HG03025 (cell line): ENCODE measurements around the gene ANGPTL2.

Source experiments
- ATAC-seq: cut with Tn5 transposase; IDR thresholded peaks from one replicate; pipeline ENCODE4 v1.9.1; 2021; ENCODE audit warnings: mild to moderate bottlenecking, moderate library complexity; ENCODE audit not compliant: unreplicated experiment, low FRiP score

Gene ANGPTL2

DNA sequence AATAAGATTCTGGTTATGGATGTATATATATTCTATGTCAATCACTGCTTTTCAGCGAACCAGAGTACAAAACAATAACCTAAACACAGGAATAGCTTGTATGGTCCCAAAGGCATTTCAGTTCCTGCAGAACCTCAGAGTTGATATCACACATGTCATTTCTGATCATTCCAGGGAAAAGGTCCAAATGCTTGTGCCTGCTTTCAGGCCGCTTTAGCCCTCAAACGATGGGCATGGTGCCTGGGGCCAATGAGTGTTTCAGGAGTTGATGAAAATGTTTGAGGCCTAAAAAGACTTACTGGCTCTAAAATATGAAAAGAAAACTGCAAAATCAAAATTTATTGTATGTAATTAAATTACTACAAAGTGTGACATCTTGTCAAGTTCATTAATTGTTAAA, 22.8 kb downstream of the ANGPTL2 start:
- ATAC-seq: no peak

DNA sequence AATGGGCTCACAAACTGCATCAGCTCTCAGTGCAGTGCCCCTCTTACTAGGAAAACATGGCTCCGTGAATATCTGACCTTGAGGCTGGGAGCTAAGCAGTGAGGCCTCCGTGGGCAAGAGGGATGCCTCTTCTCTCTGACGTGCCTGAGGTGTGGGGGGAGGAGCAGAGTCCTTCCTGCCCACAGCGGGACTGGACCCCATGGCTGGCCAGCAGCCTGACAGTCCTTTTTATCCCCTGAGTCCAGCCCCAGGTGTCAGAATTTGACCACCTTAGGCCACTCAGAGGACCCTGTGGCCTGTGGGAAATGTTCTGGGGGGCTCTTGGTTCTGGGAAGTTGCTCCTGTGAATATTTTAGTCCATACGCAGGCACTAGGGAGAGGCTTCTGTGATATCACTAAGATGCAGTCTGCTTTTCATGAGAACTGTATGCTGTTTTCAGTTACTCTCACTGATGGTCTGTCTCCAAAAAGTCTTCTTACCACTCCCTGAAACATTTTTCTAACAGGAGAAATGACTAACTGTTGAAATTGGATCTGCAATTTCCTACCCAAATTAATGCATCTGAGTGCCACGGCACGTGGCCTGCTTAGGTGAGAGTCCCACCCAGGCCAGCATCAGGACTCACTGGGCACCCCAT, 23.4 kb downstream of the ANGPTL2 start:
- ATAC-seq: no peak

DNA sequence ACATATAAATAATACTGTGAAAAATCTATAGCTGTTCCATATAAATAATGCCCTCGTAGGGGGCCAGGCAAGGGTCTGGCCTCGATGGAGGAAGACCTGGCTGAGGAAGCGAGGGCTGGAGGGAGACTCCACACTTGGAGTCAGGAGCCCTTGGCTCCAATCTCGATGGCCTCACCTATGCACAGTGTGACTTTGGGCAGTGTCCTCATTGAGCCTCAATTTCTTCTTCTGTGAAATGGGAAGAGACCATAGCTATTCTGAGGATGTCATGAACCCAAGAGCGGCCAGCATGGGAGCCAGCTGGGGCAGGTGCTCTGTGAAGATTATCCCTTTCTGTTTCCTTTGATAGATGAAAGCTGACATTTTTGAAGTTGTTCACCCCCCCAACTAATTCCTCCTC, 24.8 kb downstream of the ANGPTL2 start:
- no peak for ATAC-seq

DNA sequence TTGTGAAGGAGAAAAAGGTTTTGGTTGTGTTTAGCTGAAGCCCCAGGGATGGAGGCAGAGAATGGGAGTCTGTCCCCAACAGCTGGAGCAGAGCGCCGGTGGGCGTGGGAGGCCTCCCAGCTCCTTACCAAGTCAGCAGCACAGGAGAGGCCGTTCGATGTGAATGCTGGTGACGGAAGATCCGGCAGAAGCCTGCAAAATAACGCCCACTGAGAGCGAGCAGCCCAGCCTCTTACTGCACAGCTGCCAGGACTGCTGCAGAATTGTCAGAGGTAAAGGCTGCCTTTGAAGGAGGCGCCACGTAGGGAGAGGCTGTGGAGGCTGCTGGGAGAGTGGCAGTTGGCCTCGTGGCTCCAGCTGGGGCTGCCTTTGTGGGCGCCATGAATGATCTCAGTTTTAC, 26.2 kb downstream of the ANGPTL2 start:
- ATAC-seq: no peak

DNA sequence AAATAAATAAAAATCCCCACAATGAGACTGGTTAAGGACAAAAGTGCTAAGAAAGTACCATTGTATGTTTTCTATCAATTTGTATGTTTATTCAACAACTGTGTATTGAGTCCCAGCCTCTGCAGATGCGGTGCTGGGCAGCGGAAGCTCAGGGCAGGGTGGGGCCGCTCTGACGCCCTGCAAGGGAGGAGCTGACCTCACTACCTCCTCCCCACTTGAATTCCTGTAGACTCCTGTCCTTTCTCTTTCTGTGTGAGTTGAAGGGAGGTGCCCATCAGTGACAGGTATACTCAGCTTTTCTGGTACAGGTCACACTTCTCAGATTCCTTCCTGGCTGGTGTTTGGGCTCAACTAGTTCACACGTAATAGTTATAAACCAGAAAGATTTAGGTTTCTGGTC, 27.0 kb downstream of the ANGPTL2 start:
- no peak for ATAC-seq

DNA sequence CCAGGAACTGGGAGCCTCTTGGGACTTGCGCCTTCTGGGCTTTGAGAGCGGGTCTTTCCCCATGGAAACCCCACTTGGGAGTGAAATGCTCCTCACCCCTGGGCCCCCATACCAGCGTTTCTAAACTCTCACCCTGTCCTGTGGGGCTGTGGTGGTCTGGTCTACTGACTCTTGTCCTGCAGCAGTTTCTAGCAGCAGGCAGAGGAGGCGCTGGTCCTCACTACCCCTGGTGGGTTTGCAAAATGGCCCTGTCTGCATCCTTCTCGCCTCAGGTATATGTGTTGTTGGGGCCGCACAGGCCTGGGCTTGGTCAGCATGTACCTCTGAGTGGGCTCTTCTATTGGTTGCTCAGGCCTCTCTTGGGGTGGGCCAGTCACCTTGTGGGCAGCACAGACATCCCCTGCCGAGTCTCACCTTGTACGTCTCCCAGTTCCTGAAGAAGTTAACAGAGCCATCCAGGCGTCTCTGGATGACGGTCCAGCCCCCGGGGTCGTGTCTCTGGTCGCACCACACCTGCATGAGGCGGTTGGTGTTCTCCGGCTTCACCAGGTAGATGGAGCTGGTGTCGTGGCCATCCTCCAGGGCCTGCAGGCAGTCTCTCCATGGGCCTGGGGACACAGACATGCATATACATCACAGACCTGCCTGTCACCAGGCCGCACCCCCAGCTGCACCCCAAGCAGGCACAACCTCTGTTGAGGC, 29.0 kb downstream of the ANGPTL2 start:
- ATAC-seq: no peak

DNA sequence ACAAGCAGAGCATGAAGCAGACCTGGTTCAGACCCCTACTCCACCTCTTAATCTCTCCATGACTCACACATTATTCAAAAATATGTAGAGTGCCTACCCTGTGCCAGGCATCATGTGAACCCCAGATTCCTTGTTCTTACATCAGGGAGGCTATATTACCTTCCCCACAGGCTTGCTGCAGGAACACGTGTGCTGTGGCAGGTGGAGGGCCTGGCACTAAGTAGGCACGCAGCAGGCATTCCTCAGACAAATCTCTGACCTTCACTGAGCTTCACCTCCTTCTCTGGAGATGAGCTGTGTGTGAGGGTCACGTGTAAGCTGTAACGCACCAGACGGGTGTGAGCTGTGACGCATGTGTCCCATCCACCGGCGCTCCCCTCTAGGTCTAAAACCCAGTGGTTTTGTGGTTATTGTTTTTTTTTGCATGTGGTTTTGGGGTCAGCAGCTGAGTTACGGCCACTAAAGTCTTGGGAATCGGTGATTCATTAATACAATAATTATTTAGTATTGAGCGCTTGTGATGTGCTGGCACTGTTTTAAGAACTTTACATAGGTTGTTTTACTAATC, 30.3 kb downstream of the ANGPTL2 start:
- no peak for ATAC-seq

DNA sequence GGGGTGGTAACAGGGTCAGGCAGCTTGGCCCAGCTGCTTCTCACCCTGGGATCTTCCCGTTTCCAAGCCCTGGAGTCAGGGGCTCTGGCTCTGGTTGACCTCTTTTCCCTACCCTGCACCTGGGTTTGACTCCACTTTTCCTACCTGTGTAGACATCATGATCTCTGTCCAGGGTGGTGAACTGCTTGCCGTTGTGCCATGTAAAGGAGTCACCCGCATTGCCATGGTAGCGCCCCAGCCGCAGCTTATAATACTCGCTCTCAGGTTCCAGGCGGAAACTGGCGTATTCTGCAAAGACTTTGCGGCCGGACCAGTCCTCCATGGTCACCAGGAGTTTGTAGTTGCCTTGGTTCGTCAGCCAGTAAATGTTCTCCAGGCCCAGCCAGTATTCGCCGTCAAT, 30.9 kb downstream of the ANGPTL2 start:
- no peak for ATAC-seq

DNA sequence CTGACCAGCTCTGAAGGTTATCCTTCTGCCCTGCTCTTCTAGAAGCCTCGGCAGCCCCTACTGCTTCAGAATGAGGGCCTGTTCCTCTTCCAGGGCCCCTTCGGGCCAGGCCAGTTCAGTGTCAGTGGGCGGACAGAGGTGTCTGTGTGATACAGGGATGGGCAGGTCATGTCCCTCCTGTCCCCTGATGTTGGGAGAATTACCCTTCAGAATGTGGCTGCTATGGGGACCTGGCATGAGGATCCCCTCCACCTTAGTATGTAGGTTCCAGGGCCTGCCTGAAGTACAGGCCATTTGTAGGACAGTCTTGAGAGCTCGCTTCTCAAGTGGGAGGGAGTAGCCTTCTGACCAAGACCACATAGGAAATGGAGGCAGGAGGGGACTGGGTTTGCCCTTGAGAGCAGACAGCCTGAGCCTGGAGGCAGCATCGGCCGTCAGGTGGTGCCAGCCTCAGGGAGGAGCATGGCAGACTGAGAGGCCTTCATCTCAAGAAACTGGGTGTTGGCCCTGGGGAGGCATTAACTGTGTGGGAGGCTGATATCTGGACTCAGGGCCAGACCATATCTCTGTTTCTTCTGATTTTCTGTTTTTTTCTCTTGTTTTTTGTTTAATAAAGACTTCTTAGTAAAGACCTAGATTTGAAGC, 32.0 kb downstream of the ANGPTL2 start:
- no peak for ATAC-seq

DNA sequence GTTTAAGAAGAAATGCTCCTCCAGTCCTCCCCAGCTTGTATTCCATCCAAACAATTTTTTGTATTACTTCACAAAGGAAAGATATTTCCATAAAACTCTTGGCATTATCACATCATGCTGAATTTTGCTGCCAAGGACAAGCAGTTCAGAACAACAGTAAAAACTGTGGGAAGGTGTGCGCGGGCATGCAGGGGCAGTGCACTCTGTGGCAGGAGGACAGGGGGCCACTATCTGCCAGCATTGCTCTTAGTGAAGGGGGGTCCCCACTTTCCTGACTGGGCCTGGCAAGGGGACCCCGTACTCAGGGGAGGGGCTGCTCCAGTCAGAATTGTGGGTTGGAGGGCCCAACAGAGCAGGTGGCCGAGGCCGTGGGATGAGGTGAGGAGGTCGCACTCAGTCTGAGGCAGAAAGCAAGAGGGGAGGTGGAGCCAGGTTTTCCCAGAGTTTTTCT, 32.8 kb downstream of the ANGPTL2 start:
- no peak for ATAC-seq

DNA sequence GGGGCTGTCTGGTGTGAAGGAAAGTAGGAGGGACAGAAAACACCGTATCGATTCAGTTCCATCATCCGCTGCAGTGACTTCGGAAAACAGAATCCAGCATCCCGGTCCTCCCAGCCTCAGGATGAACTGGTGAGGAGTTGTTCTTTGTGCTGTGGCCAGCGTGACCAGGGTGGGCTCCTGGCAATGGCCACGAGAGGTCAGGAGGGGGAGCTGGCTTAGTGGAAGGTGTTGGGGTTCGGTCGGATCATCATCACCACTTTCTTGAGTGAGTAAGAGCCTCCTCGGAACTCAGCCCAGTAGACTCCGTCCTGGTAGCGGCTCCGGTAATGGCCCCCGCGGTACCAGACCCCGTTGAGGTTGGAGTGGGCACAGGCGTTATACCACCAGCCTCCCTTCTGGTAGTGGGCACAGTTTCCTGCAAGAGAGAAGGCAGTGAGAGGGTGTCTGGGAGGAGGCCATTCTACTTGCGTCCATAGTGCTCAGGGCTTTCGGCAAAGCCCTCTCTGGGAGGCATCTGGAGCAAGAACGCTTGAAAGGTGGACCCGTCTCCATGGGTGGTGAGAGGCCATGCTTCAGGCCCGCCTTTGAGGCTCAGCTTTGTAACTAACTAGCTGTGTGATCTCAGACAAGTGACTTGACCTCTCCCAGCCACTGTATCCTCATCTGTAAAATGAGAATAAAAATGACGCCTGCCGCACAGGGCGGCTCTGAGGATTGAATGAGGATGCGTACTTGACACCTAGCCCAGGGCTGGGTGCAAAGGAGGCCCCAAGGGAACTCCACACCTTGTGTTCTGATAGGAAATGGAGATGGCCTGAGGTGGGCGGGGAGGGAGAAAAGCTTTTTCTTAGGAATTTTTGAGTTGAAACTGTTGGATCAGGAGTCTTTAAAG, 33.5 kb downstream of the ANGPTL2 start:
- ATAC-seq: no peak

DNA sequence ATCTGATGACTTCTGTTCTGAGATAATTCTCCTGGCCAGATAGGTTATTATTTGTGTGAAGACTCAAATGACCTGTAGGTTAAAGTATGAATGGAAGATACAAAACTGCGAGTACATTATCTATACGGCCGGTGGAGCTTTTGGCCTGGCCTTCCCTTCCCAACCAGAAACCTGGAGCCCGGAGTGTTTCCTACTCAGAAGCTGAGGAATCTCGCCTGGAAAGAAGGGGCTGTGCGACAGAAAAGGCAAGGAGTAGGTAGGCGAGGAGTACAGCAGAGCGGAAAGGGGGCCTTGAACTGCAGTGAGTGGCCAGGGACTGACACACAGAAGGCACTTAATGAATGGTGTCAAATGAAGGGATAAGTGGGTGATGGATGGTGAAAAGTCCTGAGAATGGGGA, 34.6 kb downstream of the ANGPTL2 start:
- ATAC-seq: no peak

DNA sequence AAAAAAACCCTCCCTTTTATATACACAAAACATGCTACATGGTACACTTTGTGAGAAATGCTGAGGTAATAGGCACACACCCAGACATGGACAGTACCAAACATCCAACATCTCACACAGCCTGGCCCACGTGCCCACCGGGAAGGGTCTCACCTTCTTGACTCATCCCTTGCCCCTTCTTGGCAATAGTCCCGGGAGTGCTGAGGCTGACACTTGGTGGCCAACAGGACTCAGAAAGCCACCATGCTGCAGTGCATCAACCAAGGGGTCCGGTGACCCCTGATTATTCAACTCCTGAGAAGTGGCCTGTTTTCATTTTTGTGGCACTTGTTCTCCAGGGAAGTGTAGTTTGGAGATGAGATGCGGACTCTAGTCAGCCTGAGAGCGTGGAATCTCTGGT, 35.0 kb downstream of the ANGPTL2 start:
- no peak for ATAC-seq

DNA sequence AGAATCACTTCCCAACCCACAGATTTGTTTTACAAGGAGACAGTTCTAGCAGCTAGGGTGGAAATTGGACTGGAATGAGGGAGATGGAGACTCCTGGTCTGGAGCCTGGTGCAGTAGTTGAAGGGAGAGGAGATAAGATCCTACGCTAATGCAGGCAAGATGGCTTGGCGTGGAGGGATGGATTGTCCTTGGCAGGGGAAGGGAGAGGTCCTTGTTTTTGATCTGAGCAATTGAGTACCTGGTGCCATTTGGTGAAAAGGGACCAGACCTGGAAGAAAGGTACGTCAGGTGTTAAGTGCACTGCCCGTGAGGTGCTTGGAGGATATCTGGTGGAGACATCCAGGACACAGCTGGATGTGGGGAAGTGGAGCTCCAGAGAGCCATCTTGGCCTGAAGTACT, 35.7 kb downstream of the ANGPTL2 start:
- ATAC-seq: no peak

DNA sequence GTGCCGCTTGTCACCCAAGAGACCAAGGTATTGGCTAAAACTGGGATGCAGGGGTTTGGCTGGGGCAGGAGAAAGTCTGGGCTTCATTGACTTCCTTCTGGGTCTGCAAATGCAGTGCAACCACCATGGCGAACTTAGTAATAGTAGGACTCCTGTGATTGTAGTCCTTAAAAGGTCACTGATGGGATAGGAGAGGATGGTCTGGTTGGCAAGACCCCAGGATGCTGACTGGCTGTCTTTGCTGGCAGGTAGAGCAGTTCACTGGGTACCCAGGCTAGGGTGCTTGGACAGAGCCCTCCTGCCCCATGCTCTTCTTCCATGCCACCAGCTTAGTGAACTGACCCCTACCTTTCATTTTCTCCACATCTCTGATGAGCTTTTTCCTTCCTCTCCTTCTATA, 37.2 kb downstream of the ANGPTL2 start:
- ATAC-seq: no peak

DNA sequence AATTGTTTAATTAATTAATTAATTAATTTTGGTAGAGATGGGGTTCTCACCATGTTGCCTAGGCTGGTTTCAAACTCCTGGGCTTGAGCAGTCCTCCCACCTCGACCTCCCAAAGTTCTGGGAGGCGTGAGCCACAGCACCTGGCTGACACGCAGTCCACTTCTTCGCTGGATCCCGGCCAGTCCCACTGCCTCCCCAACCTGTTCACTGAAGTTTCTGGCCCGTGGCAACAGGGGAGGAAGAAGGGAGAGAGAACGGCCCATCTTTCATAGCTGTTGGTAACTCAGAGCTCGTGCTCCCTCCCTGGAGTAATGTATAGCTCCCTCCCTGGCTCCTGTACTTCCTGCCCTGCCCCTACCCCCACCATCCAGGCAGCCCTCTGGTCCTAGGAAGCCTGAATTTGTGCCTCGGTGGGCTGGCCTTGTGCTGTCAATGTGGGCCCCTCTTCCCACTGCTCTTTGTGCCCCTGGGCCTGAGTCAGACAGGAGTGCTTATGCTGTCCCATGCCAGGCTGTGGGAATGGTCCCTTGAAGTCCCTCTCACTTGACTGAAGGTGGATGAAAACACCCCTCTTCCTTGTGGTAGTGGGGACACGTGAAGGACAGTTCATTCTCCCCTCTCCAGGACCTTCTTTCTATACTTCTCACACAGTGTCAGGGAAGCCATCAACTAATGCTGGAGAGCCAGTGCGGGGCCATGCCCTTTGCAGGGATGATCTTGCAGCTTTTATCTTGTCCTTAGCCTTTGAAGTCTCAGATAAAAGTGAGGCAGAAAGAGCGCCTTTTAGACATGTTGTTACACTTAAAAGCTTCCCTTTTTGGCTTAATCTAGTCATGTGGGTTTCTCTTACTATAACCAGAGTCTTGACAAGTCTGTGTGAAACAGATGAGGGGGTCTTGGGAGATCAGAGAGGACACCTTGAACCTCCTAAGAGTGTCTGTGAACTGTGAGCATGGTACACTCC, 38.1 kb downstream of the ANGPTL2 start:
- ATAC-seq: no peak

DNA sequence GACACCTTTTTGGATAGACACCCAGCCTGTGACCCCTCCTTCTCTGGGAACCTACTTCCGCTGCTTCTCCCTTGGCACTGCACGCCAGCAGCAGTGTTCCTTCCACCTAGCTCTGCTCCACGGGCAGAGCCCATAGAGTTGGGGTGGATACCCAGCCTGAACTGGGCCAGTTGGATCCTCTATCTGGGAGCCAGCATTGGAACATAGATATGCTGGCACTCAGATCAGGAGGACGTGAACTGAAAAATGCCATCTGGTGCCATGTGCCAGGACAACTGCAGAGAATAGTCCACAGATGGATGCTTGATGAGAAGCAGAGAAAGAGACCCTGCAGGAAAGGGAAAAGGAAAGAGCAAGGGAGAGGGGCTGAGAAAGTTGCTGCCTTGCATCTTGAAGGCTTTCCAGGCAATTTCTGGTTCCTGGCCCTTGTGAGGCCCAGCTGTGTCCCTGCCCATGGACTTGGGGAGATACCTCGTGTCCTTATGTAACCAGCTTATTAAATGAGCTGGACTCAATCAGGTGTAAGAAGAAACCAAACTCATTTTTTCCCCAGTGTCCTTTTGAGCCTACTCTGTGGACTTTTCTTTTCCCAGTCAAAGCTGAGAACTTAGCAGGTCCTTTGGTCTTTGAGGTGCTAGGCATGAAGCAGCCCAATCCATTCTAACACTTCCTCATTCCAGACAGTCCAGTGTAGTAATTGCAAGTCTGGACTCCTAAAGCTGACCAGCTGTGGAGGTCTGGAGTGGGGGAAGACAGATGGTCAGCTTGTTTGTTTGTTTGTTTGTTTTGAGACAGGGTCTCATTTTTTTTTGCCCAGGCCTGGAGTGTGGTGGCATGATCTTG, 39.1 kb downstream of the ANGPTL2 start:
- ATAC-seq: no peak
